Hypothalamus (tissue), 51 donors: ENCODE data around the gene DYRK2.
A peak's percentile ranks its signal among the peaks of the same experiment; 100 is the strongest.

Experiments used
- DNase-seq, 51 donors: peaks; one replicate each; lab custom pipeline; 2025; lab: John Stamatoyannopoulos, UW

The DYRK2 gene

GRCh38 chr12:67645126-67645525 lies 3.4 kb upstream of the DYRK2 start:
- no peak for DNase-seq

- no peak for DNase-seq
These were observed 2.9 kb upstream of the DYRK2 start for GRCh38 chr12:67645601-67646000.

- DNase-seq, result no peak
These were observed 1.8 kb upstream of the DYRK2 start for GRCh38 chr12:67646775-67647174.

GRCh38 chr12:67647181-67647798 lies 1.3 kb upstream of the DYRK2 start:
- DNase-seq, result peak in 2 of 51 donors; percentile 14 to 38

GRCh38 chr12:67647799-67648520 lies 585 bp upstream of the DYRK2 start:
- peak in 44 of 51 donors; percentile 15 to 77 (median 51) for DNase-seq

GRCh38 chr12:67649261-67649569 lies 670 bp downstream of the DYRK2 start:
- peak in 4 of 51 donors; percentile 34 to 44 (median 40) for DNase-seq

GRCh38 chr12:67649570-67650387 lies 1.2 kb downstream of the DYRK2 start:
- peak in 29 of 51 donors; percentile 7 to 53 (median 31) for DNase-seq

GRCh38 chr12:67650388-67651131 lies 2.0 kb downstream of the DYRK2 start:
- peak in 12 of 51 donors; percentile 20 to 55 (median 31) for DNase-seq

- peak in 9 of 51 donors; percentile 1 to 65 (median 12) for DNase-seq
These were observed 2.7 kb downstream of the DYRK2 start for GRCh38 chr12:67651132-67651695.

GRCh38 chr12:67655829-67656228 lies 7.3 kb downstream of the DYRK2 start:
- DNase-seq, result no peak

GRCh38 chr12:67656251-67656650 lies 7.7 kb downstream of the DYRK2 start:
- no peak for DNase-seq

- no peak for DNase-seq
These were observed 9.9 kb downstream of the DYRK2 start for GRCh38 chr12:67658486-67658885.

- no peak for DNase-seq
These were observed 10.7 kb downstream of the DYRK2 start for GRCh38 chr12:67659292-67659691.

GRCh38 chr12:67661311-67662021 lies 12.9 kb downstream of the DYRK2 start:
- peak in 1 of 51 donors; percentile 7 for DNase-seq

- DNase-seq, result no peak
These were observed 14.5 kb downstream of the DYRK2 start for GRCh38 chr12:67662910-67663538.

GRCh38 chr12:67664171-67664570 lies 15.6 kb downstream of the DYRK2 start:
- DNase-seq, result no peak

- DNase-seq, result no peak
These were observed 17.1 kb downstream of the DYRK2 start for GRCh38 chr12:67665679-67666078.

- DNase-seq, result no peak
These were observed 18.1 kb downstream of the DYRK2 start for GRCh38 chr12:67666605-67667004.
